Mucosa of stomach (tissue), 1 donor: ENCODE measurements around the gene ITPKB.
"Not testable (repeated sequence)": the region's sequence is repeated elsewhere in the genome, so short reads cannot be mapped to it uniquely, and the experiment has no call there.

Source experiments
- H3K27me3 ChIP-seq: one replicate; pipeline ENCODE4 v1.7.0; 2013; ENCODE audit warnings: mild to moderate bottlenecking, low read length; ENCODE audit not compliant: control insufficient read depth, insufficient read depth
- H3K36me3 ChIP-seq: one replicate; pipeline ENCODE4 v1.7.0; 2013; ENCODE audit warnings: low read length; ENCODE audit not compliant: control insufficient read depth, insufficient read depth
- H3K4me1 ChIP-seq: one replicate; pipeline ENCODE4 v1.7.0; 2013; ENCODE audit warnings: mild to moderate bottlenecking, low read length; ENCODE audit not compliant: control insufficient read depth, insufficient read depth
- H3K4me3 ChIP-seq: one replicate; pipeline ENCODE4 v1.7.0; 2013; ENCODE audit warnings: low read length
- H3K9ac ChIP-seq: one replicate; pipeline ENCODE4 v1.7.0; 2013; ENCODE audit warnings: mild to moderate bottlenecking, low read length, moderate library complexity
- H3K9me3 ChIP-seq: one replicate; pipeline ENCODE4 v1.7.0; 2013; ENCODE audit warnings: mild to moderate bottlenecking, low read length, moderate library complexity; ENCODE audit not compliant: control insufficient read depth
- donor health status: Pancreatic carcinoma.

ITPKB gene

GRCh38 chr1:226722240-226722900 is 16.7 kb downstream of the ITPKB start:
- Histone ChIP-seq H3K4me3 (no peak overlapping the region), H3K9ac (no peak overlapping the region), H3K27me3 (no peaks in the 10 kb centered on the region), H3K9me3 (no peaks in the 10 kb centered on the region), H3K36me3 (no peaks in the 10 kb centered on the region), H3K4me1 (peaks cover 18% of the 10 kb centered on the region)

GRCh38 chr1:226720574-226720973 is 18.5 kb downstream of the ITPKB start:
- not testable (repeated sequence) for H3K27me3 ChIP-seq, H3K9me3 ChIP-seq, H3K36me3 ChIP-seq, H3K9ac ChIP-seq, H3K4me3 ChIP-seq
- H3K4me1 ChIP-seq = peaks cover 18% of the 10 kb centered on the region

- H3K27me3 ChIP-seq = no peaks in the 10 kb centered on the region
- no peaks in the 10 kb centered on the region for H3K36me3 ChIP-seq
- H3K4me3 ChIP-seq = no peak overlapping the region
- no peak overlapping the region for H3K9ac ChIP-seq
- H3K4me1 ChIP-seq = peaks cover 17% of the 10 kb centered on the region
- no peaks in the 10 kb centered on the region for H3K9me3 ChIP-seq
Measured at GRCh38 chr1:226719596-226720387, 19.3 kb downstream of the ITPKB start.

GRCh38 chr1:226717256-226717909 is 21.7 kb downstream of the ITPKB start:
- no peaks in the 10 kb centered on the region for H3K4me1 ChIP-seq
- no peaks in the 10 kb centered on the region for H3K27me3 ChIP-seq
- no peaks in the 10 kb centered on the region for H3K9me3 ChIP-seq
- no peak overlapping the region for H3K4me3 ChIP-seq
- H3K9ac ChIP-seq = no peak overlapping the region
- H3K36me3 ChIP-seq = no peaks in the 10 kb centered on the region

DNA sequence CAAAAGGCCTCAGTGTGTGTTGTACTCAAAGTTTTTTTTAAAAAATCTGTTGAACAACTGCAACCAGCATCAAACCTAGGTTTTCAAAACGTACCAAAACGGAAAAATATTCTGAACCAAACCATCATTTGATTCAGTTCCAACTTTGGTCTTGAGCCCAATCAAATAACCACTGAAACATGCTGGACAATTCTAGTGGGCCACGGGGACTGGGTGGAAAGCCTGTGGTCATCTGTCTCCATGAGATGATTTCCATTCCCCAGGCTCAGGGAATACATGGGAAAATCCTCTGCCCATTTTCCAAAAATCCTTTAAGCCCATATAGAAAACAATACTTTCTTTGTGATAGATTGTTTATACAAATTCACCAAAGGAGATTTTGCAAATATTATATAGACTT is 22.5 kb downstream of the ITPKB start:
- no peak overlapping the region for H3K4me3 ChIP-seq
- no peaks in the 10 kb centered on the region for H3K27me3 ChIP-seq
- no peaks in the 10 kb centered on the region for H3K36me3 ChIP-seq
- H3K4me1 ChIP-seq = no peaks in the 10 kb centered on the region
- H3K9me3 ChIP-seq = no peaks in the 10 kb centered on the region
- no peak overlapping the region for H3K9ac ChIP-seq

GRCh38 chr1:226714148-226714547 is 24.9 kb downstream of the ITPKB start:
- Histone ChIP-seq H3K27me3 (no peaks in the 10 kb centered on the region), H3K9me3 (no peaks in the 10 kb centered on the region), H3K4me3 (no peak overlapping the region), H3K36me3 (no peaks in the 10 kb centered on the region), H3K4me1 (peaks cover 6% of the 10 kb centered on the region), H3K9ac (no peak overlapping the region)

GRCh38 chr1:226712742-226713419 is 26.2 kb downstream of the ITPKB start:
- no peaks in the 10 kb centered on the region for H3K36me3 ChIP-seq
- H3K4me3 ChIP-seq = no peak overlapping the region
- H3K9ac ChIP-seq = no peak overlapping the region
- peaks cover 6% of the 10 kb centered on the region for H3K4me1 ChIP-seq
- H3K27me3 ChIP-seq = no peaks in the 10 kb centered on the region
- no peaks in the 10 kb centered on the region for H3K9me3 ChIP-seq

DNA sequence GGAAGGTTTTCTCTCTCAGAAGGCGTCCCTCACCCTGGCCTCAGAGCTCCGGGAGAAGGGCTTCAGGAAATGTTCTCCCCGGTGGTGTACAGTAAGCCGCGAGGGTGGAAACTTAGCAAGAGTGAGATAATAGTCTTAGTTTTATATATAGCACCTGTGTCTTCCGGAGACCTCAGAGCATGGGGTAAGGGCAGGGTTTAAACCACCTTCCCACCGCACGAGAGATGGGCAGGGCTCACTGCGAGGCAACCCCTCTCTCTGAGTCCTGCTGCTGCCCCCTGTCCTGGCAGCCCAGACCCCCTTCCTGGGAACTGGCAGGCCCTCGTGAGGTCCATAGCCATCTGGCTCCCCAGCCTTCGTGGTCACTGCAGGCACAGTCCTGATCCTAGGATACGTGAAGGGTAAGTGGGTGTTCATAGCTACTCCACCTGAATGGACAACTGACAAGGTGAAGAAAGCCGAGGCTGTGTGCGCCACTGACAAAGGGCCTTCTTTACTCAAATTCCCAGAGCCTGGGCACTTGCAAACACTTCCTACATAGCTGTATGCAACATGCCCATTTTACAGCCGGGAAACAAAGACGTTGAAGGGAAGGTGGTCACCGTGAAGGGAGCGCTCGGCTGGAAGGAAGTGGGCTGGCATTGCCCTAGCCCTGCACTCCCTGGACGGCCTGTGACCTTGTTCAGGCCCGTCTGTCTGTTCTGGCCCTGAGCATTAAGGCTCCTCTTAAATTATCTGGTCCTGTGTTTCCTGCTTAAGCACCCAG is 26.9 kb downstream of the ITPKB start:
- H3K9me3 ChIP-seq = no peaks in the 10 kb centered on the region
- H3K36me3 ChIP-seq = no peaks in the 10 kb centered on the region
- H3K4me1 ChIP-seq = peaks cover 6% of the 10 kb centered on the region
- no peak overlapping the region for H3K4me3 ChIP-seq
- no peak overlapping the region for H3K9ac ChIP-seq
- H3K27me3 ChIP-seq = no peaks in the 10 kb centered on the region

- H3K9ac ChIP-seq = no peak overlapping the region
- no peak overlapping the region for H3K4me3 ChIP-seq
- no peaks in the 10 kb centered on the region for H3K27me3 ChIP-seq
- no peaks in the 10 kb centered on the region for H3K9me3 ChIP-seq
- H3K4me1 ChIP-seq = peaks cover 6% of the 10 kb centered on the region
- no peaks in the 10 kb centered on the region for H3K36me3 ChIP-seq
Measured at GRCh38 chr1:226710501-226710900, 28.6 kb downstream of the ITPKB start.

- Histone ChIP-seq H3K36me3 (no peaks in the 10 kb centered on the region), H3K9ac (no peak overlapping the region), H3K27me3 (no peaks in the 10 kb centered on the region), H3K4me3 (no peak overlapping the region), H3K9me3 (no peaks in the 10 kb centered on the region), H3K4me1 (peaks cover 6% of the 10 kb centered on the region)
Measured at GRCh38 chr1:226709953-226710352, 29.1 kb downstream of the ITPKB start.

DNA sequence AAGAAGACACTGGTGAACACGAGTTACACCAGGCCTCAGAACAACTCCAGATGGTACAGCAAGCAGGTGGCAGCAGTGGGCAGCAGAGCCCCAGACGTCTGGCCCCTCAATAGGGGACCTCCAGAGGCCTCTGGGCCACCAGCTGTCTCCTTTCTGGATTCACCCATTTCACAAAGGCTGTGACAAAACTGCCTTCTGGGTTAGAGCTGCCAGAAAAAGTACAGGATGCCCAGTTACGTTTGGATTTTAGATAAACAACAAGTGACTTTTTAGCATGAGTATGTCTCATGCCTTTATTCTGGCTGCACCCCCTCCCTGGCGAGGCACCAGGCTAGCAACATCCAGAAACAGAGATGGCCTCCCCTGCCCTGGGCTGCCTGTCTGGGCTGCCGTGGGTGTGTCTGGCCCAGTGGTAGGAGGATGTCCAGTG is 30.1 kb downstream of the ITPKB start:
- no peaks in the 10 kb centered on the region for H3K27me3 ChIP-seq
- no peak overlapping the region for H3K9ac ChIP-seq
- H3K9me3 ChIP-seq = no peaks in the 10 kb centered on the region
- peaks cover 6% of the 10 kb centered on the region for H3K4me1 ChIP-seq
- H3K4me3 ChIP-seq = no peak overlapping the region
- H3K36me3 ChIP-seq = no peaks in the 10 kb centered on the region
